Lung (tissue), 12 donors: ENCODE data around the gene ARID3C. TPM values are rescaled to one million over a fixed set of nuclear protein-coding genes. Genes with fewer than 3 reads are reported as not detected.

Source experiments
- ATAC-seq: fragments of 200-7000 bp; cut with Tn5 transposase; one replicate; pipeline ENCODE4 v1.9.1; 2020; ENCODE audit warnings: moderate number of reproducible peaks; ENCODE audit not compliant: insufficient read depth, low FRiP score
- DNase-seq, 3 donors: peaks; one replicate each; pipeline ENCODE4 v3.0.0-alpha.2; 2013 to 2017
- H3K27ac ChIP-seq, 2 donors: one replicate each; pipeline ENCODE4 v1.5.1; 2013; ENCODE audit warnings: mild to moderate bottlenecking in 2 of 2, moderate library complexity in 2 of 2, control low read depth in 1 of 2, inconsistent platforms in 1 of 2, low read depth in 1 of 2, low read length in 1 of 2
- H3K27me3 ChIP-seq, 3 donors: one replicate each; pipeline ENCODE4 v1.5.1; 2013; ENCODE audit warnings: low read length in 2 of 3; ENCODE audit not compliant: control insufficient read depth in 3 of 3, insufficient read depth in 3 of 3
- H3K36me3 ChIP-seq, 4 donors: one replicate each; pipeline ENCODE4 v1.5.1; 2013; ENCODE audit warnings: low read length in 4 of 4, mild to moderate bottlenecking in 1 of 4, moderate library complexity in 1 of 4; ENCODE audit not compliant: control insufficient read depth in 4 of 4, insufficient read depth in 4 of 4
- H3K4me1 ChIP-seq, 5 donors: one replicate each; pipeline ENCODE4 v1.5.1; 2013; ENCODE audit warnings: low read length in 5 of 5, mild to moderate bottlenecking in 2 of 5, moderate library complexity in 1 of 5; ENCODE audit not compliant: control insufficient read depth in 5 of 5, insufficient read depth in 5 of 5
- H3K4me3 ChIP-seq: one replicate; pipeline ENCODE4 v1.5.1; 2013; ENCODE audit warnings: mild to moderate bottlenecking, control low read depth, moderate library complexity
- H3K9ac ChIP-seq, 2 donors: one replicate each; pipeline ENCODE4 v1.5.1; 2013; ENCODE audit warnings: low read length in 2 of 2, control low read depth in 1 of 2; ENCODE audit not compliant: insufficient read depth in 1 of 2
- H3K9me3 ChIP-seq, 4 donors: one replicate each; pipeline ENCODE4 v1.5.1; 2013; ENCODE audit warnings: low read length in 3 of 4, mild to moderate bottlenecking in 1 of 4, moderate library complexity in 1 of 4; ENCODE audit not compliant: control insufficient read depth in 4 of 4, insufficient read depth in 3 of 4
- WGBS, 2 donors: extraction: QIAGEN DNeasy Blood & Tissue Kit; methylation state at CpG; one replicate each; pipeline ENCODE4 v1.1.7; 2013; 5-methylcytosine and 5-hydroxymethylcytosine counted together
- polyA plus RNA-seq, 2 donors: library from polyadenylated mRNA; stranded (reverse); fragments of 200-250 nt; gene quantifications; one replicate each; pipeline ENCODE4 v1.2.1, GENCODE V29; 2013
- total RNA-seq, 2 donors: library from RNA; depleted of rRNA in 1 of 2; stranded (reverse); fragments of >200 nt in 1 of 2; gene quantifications; one replicate each; pipeline ENCODE4 v1.2.1, GENCODE V29; 2014 to 2021
- TF ChIP-seq, protein P1 (sequence below): IDR thresholded peaks from 2 replicates; pipeline ENCODE4 v1.5.1; 2012; ENCODE audit warnings: mild to moderate bottlenecking; ENCODE audit errors: control extremely low read depth, extremely low read depth
- donor health status: control.
- donor health status: control.
- donor health status: Bipolar disorder and iron deficiency.
- donor health status: healthy.
- donor health status: DM: yes; HTN: yes; CAD: no.

ARID3C gene
- total and polyA plus RNA-seq, 4 donors, result not detected

DNA sequence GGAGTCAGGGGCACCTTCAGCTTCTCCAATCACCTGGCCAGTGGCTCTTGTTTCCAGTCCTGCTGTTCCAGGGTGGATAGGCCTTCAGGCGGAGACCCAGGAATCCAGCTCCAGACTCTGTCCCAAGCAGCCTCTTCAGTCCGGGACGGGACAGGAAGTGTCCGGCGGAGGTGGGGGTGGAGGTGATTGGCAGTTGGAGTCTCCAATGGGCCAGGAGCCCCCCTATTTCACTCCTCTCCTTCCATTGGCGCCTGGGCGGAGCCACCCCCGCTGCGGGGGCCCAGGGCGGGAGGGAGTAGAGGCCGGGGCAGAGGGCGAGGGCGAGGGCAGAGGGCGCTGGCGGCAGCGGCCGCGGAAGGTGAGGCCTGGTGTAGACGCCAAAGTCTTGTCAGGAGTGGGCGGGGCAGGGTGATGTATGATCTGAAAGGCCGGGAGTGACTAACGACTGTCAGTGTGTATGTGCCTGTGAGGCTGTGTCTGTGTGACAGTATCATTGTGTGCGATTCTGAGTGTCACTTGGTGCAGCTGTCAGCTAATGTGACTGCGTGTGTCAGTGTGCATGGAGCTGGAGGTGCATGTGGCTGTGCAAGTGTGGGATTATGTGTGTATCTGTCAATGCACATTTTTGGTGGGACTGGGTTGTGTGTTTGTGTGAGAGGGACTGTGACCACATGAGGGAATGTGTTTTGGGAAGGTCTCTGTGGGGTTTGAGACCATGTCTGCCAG lies 23.2 kb upstream of the ARID3C start, which contains the start of gene IL11RA:
Gene IL11RA, plus strand, starts transcription at position 310 of the 726 bp plus-strand sequence. CDS start 3,033 bp downstream, outside the sequence.
- 13 to 22% methylated on average over 24 of the region's 24 CpGs for WGBS, 2 donors
- peak within 1 kb of the TSS; percentile 81 to 88 for H3K27ac ChIP-seq
- peak; percentile 83 to 95 (median 86) for DNase-seq
- no peaks in the 10 kb centered on the region for H3K27me3 ChIP-seq
- H3K4me3 ChIP-seq, result peak within 1 kb of the TSS; percentile 30
- H3K4me1 ChIP-seq, result peaks cover 12 to 63% (median 37%) of the 10 kb centered on the region in 5 donors
- peak within 1 kb of the TSS in 1 of 2 donors; percentile 44 for H3K9ac ChIP-seq
- no peaks in the 10 kb centered on the region for H3K9me3 ChIP-seq
- ATAC-seq, result peak; percentile 73
- TF ChIP-seq, protein P1, sequence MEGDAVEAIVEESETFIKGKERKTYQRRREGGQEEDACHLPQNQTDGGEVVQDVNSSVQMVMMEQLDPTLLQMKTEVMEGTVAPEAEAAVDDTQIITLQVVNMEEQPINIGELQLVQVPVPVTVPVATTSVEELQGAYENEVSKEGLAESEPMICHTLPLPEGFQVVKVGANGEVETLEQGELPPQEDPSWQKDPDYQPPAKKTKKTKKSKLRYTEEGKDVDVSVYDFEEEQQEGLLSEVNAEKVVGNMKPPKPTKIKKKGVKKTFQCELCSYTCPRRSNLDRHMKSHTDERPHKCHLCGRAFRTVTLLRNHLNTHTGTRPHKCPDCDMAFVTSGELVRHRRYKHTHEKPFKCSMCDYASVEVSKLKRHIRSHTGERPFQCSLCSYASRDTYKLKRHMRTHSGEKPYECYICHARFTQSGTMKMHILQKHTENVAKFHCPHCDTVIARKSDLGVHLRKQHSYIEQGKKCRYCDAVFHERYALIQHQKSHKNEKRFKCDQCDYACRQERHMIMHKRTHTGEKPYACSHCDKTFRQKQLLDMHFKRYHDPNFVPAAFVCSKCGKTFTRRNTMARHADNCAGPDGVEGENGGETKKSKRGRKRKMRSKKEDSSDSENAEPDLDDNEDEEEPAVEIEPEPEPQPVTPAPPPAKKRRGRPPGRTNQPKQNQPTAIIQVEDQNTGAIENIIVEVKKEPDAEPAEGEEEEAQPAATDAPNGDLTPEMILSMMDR, result no peak
- H3K36me3 ChIP-seq, result peaks cover 0 to 23% (median 18%) of the 10 kb centered on the region in 4 donors

DNA sequence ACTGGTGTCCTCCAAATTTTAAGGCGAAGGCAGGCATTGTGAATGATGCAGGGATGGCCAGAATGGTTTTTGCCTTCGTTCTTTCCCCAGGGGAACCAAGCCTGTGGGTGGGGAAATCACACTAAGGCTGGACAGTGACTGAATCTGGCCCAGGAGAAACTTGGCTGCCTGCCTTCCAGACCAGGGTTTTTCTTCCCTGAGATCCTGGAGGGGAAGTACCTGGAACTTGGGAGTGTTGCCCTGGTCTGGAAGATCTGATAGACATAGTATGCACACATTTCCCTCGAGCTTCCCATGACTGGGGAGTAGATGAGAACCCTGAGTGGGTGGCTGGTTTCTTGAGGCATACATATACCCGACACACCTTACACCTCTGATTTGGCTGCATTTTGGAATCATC lies 22.5 kb upstream of the ARID3C start:
- no peak overlapping the region for H3K4me3 ChIP-seq
- H3K27ac ChIP-seq, result peak overlapping the region; percentile 81 to 88
- H3K36me3 ChIP-seq, result peaks cover 0 to 20% (median 16%) of the 10 kb centered on the region in 4 donors
- H3K9ac ChIP-seq, result no peak overlapping the region
- TF ChIP-seq, protein P1, result no peak
- 54 to 69% methylated on average over 4 of the region's 4 CpGs for WGBS, 2 donors
- H3K27me3 ChIP-seq, result no peaks in the 10 kb centered on the region
- peak in 1 of 3 donors; percentile 16 for DNase-seq
- no peak for ATAC-seq
- peaks cover 12 to 65% (median 37%) of the 10 kb centered on the region in 5 donors for H3K4me1 ChIP-seq
- H3K9me3 ChIP-seq, result no peaks in the 10 kb centered on the region

GRCh38 chr9:34650816-34651215 lies 21.9 kb upstream of the ARID3C start:
- Histone ChIP-seq H3K9me3 (no peaks in the 10 kb centered on the region), H3K4me3 (no peak overlapping the region), H3K27ac (peak overlapping the region in 1 of 2 donors; percentile 81), H3K36me3 (peaks cover 0 to 20% (median 16%) of the 10 kb centered on the region in 4 donors), H3K4me1 (peaks cover 12 to 70% (median 37%) of the 10 kb centered on the region in 5 donors), H3K9ac (no peak overlapping the region), H3K27me3 (no peaks in the 10 kb centered on the region)
- ATAC-seq (no peak), DNase-seq (no peak)
- 72 to 81% methylated on average over 5 of the region's 5 CpGs for WGBS, 2 donors
- TF ChIP-seq, protein P1, result no peak
